ENCODE measurements around the gene HS1BP3.

DNA sequence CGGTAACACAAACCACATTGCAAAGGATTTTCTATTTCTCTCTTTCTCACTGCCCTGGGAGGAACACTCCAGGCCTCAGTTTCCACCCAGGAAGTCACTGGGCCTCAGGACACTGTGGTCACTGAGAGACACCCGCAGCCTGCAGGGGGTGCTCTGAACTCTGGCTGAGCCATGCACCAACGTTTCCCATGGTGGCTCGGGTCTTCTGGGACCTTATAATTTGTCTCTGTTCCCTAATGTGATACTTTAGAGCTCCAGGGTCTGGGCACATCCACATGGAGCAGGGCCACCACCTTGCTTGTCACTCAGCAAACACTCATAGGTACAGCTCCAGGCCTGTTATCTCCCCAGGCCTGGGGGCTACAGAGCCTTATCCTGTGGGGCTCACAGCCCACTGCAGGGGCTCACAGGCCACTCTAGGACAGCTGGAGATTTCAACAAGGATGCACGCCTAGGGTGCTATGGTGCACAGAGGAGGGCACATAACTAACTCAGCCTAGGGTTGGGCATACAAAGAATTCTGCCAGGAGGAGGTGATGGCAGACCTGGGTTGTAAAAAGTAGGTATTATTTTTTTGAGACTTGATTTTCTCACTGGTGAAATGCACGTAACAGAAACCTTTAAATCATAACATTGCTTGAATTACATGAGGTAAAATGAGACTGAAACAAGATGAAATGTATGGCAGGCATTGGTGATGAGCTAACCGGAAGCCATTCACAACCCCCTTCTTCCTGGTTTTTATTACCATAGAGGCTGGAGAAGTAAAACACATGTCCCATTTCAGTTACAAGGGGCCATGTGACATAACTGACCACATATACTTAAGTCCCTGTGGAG, 3.0 kb upstream of the HS1BP3 start:
- TF ChIP-seq CTCF (IDR thresholded peaks at IDR 0.05) = no peak
- TF ChIP-seq POLR2A (IDR thresholded peaks at IDR 0.05) = no peak
